Measurements from ENCODE around the gene VTA1. TPM values are rescaled to one million over a fixed set of nuclear protein-coding genes. Genes with fewer than 3 reads are reported as not detected.
"Not testable (repeated sequence)": the region's sequence is repeated elsewhere in the genome, so short reads cannot be mapped to it uniquely, and the experiment has no call there.

The VTA1 gene
- total RNA-seq, 2 experiments from 2014 or later = 37.9 to 51.0 TPM

DNA sequence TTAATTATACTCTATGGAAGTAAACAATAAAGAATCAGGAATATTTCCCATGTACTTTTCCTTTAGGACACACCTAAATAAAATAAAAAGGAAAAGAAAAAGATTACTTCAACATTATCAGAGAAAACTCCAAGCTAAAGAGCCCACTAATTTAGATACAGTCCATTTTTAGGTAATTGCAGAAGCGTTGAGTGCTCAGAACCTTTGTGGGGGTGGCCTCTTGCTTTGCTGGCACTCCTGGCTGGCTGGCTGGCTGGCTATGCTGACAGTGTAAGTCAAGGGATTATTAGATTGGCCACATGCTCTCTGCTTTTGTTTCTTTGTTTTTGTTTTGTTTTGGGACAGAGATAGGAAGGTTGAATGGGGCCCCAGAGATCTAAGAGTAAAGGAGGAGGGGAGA, 14.4 kb upstream of the VTA1 start, which contains the start of gene GJE1:
GJE1 (plus strand) TSS at position 301 of the 400 bp plus-strand sequence. CDS start 234 bp downstream, outside the sequence.
- BruUV-seq (replicated peaks) = no TSS peak
- intact Hi-C loops (cut with micrococcal nuclease; ENCODE audit: unreplicated experiment) = no loop called here
- Histone ChIP-seq H3K36me3 (ENCODE audit: insufficient read depth, low read length) (no peaks in the 10 kb centered on the region), H3K4me3 (ENCODE audit: low read depth, low read length, poor library complexity, severe bottlenecking) (no peak within 1 kb of the TSS), H3K4me2 (ENCODE audit: low read length) (no peak within 1 kb of the TSS), H4K20me1 (ENCODE audit: insufficient read depth, low read length) (no peaks in the 10 kb centered on the region), H3K9me3 (ENCODE audit: low read length) (no peaks in the 10 kb centered on the region), H3K9me2 (ENCODE audit: insufficient read depth, low read length) (no peaks in the 10 kb centered on the region), H3K79me2 (ENCODE audit: insufficient read depth, low read depth, low read length) (no peaks in the 10 kb centered on the region), H3K27ac (ENCODE audit: low read depth, low read length, poor library complexity, severe bottlenecking) (no peak within 1 kb of the TSS), H3K4me1 (ENCODE audit: insufficient read depth, low read length, poor library complexity, severe bottlenecking) (no peaks in the 10 kb centered on the region), H2AFZ (ENCODE audit: low read length) (no peak within 1 kb of the TSS)
- ChIA-PET POLR2A (interaction anchor here (0.6 kb wide), 1 partner anchor 37 kb away, joined by 3 read pairs; no protein-coding TSS in a partner anchor), CTCF (ENCODE audit: unreplicated experiment) (no interaction called here)
- TF ChIP-seq, protein P1, sequence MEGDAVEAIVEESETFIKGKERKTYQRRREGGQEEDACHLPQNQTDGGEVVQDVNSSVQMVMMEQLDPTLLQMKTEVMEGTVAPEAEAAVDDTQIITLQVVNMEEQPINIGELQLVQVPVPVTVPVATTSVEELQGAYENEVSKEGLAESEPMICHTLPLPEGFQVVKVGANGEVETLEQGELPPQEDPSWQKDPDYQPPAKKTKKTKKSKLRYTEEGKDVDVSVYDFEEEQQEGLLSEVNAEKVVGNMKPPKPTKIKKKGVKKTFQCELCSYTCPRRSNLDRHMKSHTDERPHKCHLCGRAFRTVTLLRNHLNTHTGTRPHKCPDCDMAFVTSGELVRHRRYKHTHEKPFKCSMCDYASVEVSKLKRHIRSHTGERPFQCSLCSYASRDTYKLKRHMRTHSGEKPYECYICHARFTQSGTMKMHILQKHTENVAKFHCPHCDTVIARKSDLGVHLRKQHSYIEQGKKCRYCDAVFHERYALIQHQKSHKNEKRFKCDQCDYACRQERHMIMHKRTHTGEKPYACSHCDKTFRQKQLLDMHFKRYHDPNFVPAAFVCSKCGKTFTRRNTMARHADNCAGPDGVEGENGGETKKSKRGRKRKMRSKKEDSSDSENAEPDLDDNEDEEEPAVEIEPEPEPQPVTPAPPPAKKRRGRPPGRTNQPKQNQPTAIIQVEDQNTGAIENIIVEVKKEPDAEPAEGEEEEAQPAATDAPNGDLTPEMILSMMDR (conservative IDR thresholded peaks at IDR 0.05; ENCODE audit: low read length) = no peak
- TF ChIP-seq EZH2phosphoT487 (IDR thresholded peaks at IDR 0.05; ENCODE audit: borderline replicate concordance, low read depth, low read length) = no peak
- no peak for DNase-seq (ENCODE audit: low spot score)

DNA sequence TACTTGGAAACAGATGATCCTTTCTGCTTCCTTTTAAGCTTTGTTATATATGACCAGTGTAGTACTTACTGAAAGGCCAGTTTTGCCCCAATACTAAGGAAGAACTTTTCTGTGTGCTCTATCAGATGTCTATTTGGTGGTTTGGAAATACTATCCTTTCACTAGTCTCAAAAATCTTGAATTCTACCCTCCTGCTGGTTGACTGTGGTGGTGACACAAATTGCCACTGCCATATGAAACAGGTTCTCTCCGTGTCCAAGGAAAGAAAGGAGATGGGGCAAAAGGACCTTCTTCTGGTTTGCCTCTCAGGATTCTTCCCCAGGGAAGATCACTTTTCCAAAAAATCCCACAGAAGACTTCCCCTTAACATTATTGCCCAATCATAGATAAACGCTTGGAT, 8.2 kb upstream of the VTA1 start:
- no peak for DNase-seq (ENCODE audit: low spot score)
- no peaks in the 10 kb centered on the region for H3K9me3 ChIP-seq (ENCODE audit: low read length)
- H3K4me1 ChIP-seq (ENCODE audit: insufficient read depth, low read length, poor library complexity, severe bottlenecking) = no peaks in the 10 kb centered on the region
- no peaks in the 10 kb centered on the region for H3K36me3 ChIP-seq (ENCODE audit: insufficient read depth, low read length)
- ChIA-PET CTCF (ENCODE audit: unreplicated experiment) (no interaction called here), POLR2A (interaction anchor here (1.0 kb wide), 1 partner anchor 22 kb away, joined by 3 read pairs; no protein-coding TSS in a partner anchor)
- TF ChIP-seq EZH2phosphoT487 (IDR thresholded peaks at IDR 0.05; ENCODE audit: borderline replicate concordance, low read depth, low read length) = no peak
- TF ChIP-seq, protein P1 (conservative IDR thresholded peaks at IDR 0.05; ENCODE audit: low read length) = no peak
- H3K9me2 ChIP-seq (ENCODE audit: insufficient read depth, low read length) = no peaks in the 10 kb centered on the region
- no peak overlapping the region for H3K27ac ChIP-seq (ENCODE audit: low read depth, low read length, poor library complexity, severe bottlenecking)
- no peak overlapping the region for H3K4me3 ChIP-seq (ENCODE audit: low read depth, low read length, poor library complexity, severe bottlenecking)
- H4K20me1 ChIP-seq (ENCODE audit: insufficient read depth, low read length) = no peaks in the 10 kb centered on the region
- no peaks in the 10 kb centered on the region for H3K79me2 ChIP-seq (ENCODE audit: insufficient read depth, low read depth, low read length)
- intact Hi-C loops (cut with micrococcal nuclease; ENCODE audit: unreplicated experiment) = no loop called here
- no TSS peak for BruUV-seq (replicated peaks)
- no peak overlapping the region for H3K4me2 ChIP-seq (ENCODE audit: low read length)
- H2AFZ ChIP-seq (ENCODE audit: low read length) = no peak overlapping the region

DNA sequence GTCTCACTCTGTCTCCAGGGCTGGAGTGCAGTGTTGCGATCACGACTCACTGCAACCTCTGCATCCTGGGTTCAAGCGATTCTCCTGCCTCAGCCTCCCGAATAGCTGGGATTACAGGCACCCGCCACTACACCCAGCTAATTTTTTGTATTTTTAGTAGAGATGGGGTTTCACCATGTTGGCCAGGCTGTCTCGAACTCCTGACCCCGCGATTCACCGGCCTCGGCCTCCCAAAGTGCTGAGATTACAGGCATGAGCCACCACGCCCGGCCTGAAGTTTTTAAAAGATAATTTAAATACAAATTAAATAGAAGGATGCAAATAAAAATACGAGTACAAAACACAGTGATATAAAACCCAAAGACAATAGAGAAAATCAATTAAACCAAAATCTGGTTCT, 5.5 kb upstream of the VTA1 start:
- H4K20me1 ChIP-seq (ENCODE audit: insufficient read depth, low read length); H3K9me2 ChIP-seq (ENCODE audit: insufficient read depth, low read length); POLR2A ChIA-PET; H3K27ac ChIP-seq (ENCODE audit: low read depth, low read length, poor library complexity, severe bottlenecking); H3K36me3 ChIP-seq (ENCODE audit: insufficient read depth, low read length); H3K4me1 ChIP-seq (ENCODE audit: insufficient read depth, low read length, poor library complexity, severe bottlenecking); H3K9me3 ChIP-seq (ENCODE audit: low read length); CTCF ChIA-PET (ENCODE audit: unreplicated experiment); H3K4me2 ChIP-seq (ENCODE audit: low read length); DNase-seq (ENCODE audit: low spot score); BruUV-seq (replicated peaks); H3K4me3 ChIP-seq (ENCODE audit: low read depth, low read length, poor library complexity, severe bottlenecking); H2AFZ ChIP-seq (ENCODE audit: low read length); H3K79me2 ChIP-seq (ENCODE audit: insufficient read depth, low read depth, low read length): not testable (repeated sequence)
- intact Hi-C loops (cut with micrococcal nuclease; ENCODE audit: unreplicated experiment) = loop anchor here (10.0 kb wide), 2 partner anchors 657 to 1313 kb away; partner anchors contain the start of genes ADAT2 and PEX3
